Stimulated activated CD8-positive, alpha-beta memory T cell treated with anti-CD3 and anti-CD28 coated beads, Interleukin-7, amount 100 ng/mL, for 1 hour (primary cell): ENCODE measurements around the gene RNF19B.

Source experiments
- DNase-seq, 2 donors: peaks; one replicate each; pipeline ENCODE4 v3.0.0-alpha.2; 2020; ENCODE audit warnings: low read depth in 2 of 2

The RNF19B gene

DNA sequence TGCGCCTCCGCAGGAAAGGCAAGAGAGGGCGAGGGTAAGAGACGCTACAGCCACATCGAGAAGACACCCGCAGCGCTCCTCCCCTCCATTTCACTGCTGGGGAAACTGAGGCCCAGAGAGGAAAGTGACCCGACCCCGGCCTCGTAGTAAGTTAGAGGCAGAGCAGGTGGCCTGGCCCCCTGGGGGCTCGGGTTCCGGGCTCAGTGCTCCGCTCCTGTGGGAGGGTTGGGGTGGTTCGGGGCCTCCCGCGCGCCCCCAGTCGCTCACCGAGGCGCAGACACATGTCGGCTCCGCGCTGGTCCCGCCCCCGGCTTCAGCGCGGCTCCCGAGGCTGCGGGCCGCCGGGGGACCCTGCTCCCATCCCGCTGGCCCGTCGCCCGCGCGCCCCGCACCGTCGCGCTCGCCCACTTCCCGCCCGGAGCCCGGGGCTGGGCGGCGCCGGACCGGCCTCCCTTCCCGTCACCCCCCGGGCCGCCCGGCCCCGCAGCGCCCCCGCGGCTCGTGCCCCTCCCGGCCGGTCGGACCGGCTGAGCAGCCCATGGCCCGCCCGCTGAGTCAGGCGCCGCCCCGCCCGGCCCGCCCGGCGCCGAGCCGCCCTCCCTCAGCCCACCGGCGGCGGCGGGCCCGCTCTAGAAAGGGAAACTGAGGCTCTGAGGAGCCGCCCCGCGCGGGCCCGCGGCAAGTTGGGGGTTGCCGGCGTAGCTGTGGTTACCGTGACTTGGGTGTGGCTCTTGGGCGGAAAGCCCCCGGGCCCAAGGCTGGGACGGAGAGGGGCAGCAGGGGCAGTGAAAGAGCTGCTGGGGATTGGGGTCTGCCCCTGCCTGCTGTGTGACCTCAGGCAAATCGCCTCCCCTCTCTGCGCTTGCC lies 63.4 kb downstream of the RNF19B start, which contains the start of gene TMEM54:
Gene TMEM54, minus strand, starts transcription at position 434 of the 867 bp plus-strand sequence. Its CDS starts 151 bp downstream, at position 283.
- no peak for DNase-seq

DNA sequence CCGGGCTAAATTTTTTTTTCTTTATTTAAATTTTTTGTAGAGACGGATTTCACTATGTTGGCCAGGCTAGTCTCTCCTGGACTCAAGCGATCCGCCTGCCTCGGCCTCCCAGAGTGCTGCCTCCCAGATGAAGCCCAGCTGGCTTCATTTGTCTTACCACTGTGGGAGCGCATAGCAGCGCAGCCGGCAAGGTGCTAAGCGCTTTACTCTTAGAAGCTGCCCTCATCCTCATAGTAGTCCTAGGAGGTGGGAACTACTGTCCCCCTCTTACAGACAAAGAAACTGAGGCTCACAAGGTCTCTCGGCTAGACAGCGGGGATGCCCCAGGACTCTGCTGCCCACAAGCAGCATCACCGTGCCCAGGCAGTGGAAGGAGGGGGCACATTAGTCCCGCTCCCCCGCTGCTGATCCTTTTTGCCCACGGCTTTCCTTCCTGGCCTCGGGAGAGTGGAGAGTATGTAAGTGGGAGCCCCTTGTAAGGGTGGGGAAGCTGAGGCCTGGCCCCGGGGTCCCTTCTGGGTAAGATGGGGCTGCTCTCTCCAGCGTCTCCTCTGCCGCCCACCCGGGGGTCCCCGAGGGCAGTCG lies 64.1 kb downstream of the RNF19B start:
- no peak for DNase-seq

DNA sequence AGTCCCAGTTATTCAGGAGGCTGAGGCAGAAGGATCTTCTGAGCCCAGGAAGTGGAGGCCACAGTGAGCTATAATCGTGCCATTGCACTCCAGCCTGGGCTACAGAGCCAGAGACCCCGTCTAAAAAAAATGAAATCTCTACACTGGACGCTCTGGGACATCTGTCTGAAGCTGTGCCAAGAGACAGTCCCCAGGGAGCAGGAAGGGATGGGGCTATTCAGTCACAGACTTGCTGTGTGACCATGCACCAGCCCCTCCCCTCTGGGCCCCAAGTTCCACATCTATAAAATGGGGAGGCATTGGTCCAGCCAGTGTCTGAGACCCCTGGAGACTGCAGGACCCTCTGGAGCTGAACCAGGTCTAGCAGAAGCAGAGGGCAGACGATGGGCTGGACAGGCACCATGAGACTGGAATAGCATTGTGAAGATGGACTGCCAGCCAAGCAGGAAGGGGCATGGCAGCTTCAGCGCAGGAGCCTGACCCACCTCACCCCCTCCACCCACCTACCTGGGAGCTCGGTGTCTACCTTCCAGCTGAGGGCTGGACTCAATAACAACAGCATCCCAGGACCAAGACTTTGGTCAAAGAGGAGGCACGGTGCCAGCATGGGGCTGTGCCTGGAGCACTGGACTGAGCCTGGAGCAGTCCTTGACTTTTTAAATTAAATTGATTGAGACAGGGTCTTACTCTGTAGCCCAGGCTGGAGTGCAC lies 64.9 kb downstream of the RNF19B start:
- DNase-seq: no peak

DNA sequence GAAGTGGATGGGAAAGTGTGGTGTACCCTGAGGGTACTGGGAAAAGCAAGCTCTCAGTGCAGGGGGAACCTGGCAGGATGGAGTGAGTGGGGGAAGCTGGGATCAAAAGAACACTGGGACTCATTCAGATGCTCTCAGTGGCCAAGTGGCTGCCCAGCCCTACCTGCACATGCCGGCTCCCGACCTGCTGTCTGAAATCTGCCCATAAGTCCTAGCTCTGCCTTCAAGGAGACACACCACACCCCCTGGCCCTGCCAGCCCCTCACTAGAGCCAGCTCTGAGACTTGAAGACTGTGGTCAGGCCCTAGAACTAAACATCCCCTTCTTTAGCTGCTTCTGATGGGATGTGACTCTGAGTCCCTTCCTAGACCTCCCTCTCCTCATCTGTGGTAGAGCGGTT lies 65.7 kb downstream of the RNF19B start:
- no peak for DNase-seq

DNA sequence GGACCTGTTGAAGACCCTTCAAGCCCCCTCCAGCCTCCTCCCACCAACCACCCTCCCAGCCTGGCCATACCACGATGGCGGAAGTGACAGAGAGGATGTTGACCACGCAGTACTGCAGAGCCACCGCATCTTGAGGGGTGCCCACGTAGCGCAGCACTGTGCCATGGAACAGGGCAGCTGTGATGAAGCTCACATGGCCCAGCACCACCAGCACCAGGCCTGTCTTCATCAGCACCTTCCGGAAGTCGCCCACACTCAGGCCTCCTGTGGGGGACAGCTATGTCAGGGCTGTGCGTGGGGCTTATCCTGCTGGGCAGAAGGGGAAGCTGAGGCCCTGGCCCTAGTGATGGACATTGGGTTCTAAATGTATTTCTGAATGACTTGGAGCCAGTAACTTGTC lies 66.6 kb downstream of the RNF19B start:
- no peak for DNase-seq

DNA sequence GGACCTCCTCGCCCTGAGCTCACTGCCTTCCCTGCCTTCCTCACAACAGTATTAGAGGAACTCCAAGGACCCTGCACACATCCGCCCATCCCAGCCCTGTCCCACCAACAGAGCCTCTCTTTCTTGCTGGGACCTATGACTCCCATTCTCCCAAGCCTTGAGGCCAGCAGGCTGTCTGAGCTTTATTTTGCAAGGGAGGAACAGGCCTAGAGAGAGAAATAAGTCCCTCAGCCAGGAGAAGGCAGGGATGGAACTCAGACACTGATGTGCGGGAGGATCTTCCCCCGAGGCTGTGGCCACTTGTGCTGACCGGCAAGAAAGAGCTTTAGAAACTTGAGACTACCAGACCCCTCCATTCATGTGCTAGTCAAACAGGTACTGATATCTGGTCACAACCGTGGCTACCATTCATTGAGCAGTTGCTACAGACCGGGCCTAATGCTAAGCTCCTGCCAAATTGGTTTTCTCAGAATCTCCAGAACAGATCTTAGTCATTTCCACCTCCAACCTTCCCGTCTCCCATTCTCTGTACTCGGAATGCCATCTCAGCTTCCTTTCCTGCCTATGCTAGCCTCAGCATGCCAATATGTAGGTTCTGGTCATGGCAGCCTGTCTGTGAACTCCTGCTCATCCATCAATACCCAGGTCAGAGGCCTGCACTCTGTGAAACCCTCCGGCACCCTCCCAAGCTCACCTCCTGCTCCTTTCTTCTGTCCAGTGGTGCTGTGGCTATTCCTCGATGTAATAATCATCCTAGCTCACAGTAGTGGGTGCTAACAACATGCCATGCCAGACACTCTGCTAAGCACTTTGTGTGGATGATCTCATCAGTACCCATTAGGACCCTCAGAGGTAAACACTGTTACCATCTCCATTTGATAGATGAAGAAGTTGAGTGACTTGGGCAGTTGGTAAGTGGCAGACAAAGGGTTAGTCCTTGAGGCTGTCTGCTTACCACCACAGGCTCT lies 67.2 kb downstream of the RNF19B start:
- no peak for DNase-seq

DNA sequence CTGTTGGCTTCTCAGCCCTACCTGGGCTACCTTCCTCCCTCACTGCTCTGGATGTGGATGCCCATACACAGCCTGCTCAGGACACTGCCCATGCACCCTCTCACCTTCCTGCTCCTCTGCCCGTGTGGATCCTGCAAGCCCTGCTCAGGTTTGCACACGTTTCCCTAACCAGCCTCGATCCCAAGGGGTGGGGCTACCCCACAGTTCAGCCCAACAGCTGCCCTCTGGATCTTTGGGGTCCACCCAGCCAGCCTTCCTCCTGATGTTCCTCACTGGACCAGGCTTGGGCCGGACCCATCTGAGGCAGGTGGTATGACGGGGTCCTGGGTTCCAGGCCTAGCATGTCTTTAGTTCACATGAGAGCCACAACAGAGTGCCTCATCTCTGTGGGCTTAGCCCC lies 68.2 kb downstream of the RNF19B start:
- DNase-seq: no peak

DNA sequence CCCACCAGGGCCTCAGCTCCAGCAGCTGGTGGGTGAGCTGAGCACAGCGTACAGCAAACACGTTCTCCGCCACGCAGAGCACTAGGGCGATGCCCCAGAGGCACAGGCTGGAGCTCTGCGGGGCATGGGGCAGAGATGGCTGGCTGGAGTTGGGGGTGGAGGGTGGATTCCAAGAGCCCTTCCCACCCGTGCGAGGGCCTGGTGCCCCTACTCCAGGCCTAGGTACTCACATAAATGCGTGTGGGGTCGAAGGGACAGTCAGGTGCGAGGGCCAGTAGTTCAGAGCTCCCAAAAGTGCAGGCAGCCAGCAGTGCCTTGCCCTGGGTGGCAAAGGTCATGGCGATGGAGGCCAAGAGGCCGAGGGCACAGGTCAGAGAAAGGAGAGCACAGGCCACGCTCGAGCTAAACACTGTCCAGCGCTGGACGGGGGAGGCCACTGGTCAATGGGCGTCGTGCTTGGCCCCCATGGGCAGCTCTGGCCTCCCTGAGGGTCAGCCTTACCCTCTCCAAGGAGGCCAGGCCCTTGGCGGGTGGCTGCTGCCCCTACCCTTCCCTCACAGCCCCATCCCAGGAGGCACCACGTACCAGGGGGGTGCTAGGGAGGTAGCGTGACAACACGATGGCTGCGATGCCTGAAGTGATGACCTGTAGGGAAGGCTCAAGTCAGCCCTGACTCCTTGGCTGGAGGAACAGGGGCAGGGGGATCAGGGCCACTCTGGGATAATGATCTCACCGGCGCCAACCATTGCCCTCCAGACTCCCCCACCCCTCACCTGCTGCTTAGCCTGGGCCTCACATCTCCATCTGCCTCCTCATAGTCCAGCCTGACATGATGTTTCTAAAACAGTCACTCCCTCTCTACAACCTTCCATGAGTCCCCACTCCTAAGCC lies 69.0 kb downstream of the RNF19B start:
- DNase-seq: no peak

DNA sequence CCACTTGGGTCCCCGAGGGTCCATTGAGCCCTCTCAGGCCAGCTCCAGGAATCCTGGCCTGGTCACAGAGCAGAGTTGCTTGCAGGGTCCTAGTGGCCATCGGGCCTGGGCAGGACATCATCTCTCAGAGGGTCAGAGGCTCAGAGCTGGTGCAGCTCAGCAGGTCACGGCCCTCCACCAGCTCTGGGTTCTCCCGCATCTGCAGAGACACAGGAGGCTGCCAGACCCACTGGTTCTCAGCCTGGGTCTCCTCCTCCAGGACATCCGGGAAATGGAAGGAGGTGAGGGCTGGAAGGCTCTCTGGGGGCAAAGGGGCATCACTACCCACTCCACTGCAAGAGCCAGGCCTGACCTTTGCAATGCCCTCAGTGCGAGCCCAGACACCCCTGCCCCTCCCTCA lies 69.9 kb downstream of the RNF19B start:
- no peak for DNase-seq

DNA sequence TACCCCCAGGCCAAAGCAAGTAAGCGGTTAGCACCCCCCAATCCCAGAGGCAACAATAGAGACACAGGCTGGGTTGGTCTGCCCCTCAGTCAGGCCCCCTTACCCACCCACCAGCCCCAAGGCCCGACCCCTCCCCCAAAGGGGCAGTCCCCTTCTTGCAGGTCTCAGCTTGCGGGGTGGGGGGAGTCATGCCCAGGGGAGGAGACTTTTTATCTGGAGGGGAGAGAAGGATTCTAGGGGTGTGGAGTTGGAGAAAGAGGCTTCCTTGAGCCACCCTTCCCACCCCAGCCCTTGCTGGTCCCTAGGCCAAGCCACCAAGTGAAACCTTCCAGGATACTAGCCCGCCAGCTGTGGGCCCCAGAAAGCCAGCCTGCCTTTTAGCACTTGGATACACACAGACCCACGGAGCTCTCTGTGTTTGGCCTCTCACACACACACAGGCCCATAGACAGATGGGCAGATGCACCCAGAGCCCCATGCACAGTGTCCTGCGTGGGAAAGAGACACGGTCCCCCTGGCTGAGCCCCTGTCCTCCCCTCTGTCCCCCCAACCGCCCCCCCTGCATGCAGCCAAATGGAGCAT lies 70.5 kb downstream of the RNF19B start:
- DNase-seq: no peak

DNA sequence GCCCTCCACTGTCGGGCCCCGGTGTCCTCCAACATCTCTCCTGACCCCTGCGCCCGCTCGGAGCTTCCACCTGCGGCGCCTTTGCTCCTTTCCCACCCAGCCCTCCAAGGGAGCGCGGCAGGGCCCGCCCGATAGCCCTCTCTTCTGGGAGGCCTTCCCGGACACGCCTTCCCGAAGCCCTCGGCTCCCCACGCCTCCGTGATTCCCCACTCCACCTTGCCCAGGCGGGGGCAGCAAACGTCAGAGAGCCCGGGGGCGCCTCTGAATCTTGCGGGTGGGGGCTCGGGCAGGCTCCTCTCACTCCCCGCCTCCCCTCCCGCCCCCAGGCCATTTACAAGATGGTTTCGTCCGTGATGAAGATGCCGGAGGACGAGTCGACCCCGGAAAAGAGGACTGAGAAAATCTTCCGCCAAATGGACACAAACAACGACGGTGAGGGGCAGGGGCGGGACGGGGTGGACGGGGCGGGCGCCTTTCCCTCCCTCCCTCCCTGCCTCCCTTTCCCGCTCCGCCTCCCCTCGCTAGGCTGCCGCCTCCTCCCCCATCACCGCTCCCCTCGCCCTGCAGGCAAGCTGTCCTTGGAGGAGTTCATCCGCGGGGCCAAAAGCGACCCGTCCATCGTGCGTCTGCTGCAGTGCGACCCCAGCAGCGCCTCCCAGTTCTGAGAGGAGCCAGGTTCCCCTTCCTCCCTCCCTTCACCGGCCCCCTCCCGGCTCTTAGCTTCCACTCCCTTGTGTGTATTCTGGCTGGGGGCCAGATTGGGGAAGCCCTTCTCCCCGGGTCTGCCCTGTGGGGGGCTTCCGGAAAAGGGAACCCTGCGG lies 71.2 kb downstream of the RNF19B start:
- DNase-seq: no peak

DNA sequence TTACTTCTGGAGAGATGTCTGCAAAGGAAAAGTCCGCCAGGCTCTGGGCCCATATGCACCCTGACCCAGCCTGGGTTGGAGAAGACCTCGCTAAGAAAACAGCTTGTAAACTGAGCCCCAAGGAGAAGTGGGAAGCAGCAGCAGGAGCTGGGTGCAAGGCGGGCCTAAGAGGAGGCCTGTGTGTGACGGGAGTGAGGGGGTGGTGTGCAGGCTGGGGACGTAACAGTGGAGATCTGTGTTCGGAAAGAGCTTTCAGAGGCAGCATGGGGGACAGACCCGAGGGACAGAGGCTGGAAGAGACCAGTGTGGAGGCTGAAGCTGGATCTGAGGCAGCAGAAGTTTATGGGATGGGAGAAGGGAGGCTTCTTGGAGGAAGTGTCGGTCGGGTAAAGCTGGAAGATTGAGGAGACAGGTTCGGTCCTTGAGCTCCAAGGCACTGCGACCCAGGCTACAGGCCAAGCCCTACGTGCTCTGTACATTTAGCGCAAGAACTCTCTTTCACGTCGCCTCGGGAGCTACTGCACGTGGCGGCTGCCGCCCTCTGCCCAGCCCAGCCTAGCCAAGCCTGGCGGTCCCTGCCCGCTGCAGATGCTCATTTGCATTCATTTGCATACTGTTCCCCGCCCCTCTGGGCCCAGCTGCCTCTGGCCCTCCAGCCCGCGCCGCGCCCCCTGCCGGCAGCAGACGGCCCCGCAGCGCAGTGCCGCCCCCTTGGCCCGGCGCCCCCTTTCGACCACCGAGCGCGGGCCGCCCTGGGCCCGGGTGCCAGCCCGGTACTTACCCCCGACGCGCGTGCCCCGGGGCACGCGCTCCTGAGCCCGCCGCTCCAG lies 72.0 kb downstream of the RNF19B start:
- no peak for DNase-seq

DNA sequence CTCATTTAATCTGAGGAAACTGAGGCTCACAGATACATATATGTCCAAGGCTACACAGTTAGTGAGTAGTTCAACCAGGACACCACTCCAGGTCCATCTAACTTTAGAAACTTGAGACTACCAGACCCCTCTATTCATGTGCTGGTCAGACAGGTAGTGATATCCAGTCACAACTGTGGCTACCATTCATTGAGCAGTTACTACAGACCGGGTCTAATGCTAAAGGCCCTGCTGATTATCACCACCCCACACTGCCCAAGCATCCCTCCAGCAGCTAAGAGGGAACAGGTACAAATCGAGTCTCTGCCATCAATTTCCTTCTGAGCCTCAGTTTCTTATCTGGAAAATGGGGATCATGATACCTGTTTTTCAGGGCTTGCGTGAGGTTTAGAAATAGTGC lies 73.0 kb downstream of the RNF19B start:
- no peak for DNase-seq

DNA sequence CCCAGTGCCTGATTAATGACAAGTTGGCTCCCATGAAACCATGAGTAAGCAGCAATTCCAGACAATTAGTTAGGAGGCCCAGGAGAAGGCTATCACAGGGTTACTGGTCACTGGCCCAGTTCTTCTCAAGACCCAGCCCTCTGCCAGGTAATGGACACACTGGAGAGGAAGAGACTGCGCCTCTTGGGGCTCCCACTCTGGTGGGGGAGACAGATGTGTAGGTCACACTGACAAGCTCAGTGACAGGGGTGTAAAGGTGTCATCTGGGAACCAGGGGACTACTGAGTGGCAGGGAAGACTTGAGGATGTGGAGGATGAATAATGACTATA lies 73.4 kb downstream of the RNF19B start:
- no peak for DNase-seq

DNA sequence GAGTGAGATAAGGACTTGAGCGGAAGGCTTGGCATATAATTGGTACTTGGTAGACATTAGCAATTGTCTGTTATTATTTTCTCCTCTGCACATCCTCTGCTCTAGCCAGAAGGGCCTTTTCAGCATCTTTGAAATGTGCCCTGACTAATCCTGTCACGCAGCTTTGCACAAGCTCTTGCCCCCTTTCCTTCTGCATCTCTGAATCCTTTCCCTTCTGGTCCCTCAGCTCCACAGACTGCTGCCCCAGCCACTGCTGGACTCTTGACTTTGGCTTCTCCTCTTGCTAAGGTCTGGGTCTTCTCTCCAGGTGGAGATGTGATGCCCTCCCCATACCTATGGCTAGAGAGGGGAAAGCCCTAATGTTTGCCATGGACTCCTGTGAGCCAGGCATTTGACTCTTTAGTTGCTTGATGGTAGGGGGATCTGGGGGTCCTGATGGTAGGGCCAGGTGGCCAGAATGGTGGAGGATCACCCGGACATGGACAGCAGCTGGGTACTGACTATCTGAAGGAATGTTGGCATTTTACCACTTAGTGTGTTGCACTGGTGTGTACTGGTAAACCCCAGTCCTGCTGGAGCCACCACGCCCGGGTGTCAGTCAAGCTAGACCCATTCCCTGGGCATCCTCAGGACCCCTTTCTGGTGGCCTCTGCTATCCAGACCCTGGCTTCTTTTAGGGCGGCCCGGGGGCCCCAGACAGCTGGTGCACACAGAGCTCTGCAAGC lies 73.9 kb downstream of the RNF19B start:
- DNase-seq: no peak

DNA sequence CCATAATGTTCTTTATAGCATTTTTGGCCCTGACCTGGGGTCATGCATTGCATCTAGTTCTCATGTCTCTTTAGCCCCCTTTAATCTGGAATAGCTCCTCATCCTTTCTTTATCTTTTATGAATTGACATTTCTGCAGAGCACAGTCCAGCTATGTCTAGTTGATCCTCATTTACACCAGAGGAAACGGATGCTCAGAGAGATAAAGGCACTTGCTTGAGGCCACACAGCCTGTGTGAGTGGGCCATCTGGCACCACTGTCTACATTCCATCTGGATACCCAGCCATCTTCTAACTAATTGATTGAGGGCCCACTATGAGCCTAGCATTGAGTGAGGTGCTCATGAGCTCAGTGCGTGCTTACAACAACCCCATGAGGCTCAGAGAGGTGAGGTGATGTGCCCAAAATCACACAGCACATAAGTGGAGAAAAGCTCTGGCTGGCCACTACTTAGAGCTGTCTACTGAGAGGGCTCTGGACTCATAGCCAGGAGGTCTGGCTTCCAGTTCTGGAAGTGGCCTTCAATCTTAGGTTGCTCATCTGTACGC lies 74.8 kb downstream of the RNF19B start:
- no peak for DNase-seq

DNA sequence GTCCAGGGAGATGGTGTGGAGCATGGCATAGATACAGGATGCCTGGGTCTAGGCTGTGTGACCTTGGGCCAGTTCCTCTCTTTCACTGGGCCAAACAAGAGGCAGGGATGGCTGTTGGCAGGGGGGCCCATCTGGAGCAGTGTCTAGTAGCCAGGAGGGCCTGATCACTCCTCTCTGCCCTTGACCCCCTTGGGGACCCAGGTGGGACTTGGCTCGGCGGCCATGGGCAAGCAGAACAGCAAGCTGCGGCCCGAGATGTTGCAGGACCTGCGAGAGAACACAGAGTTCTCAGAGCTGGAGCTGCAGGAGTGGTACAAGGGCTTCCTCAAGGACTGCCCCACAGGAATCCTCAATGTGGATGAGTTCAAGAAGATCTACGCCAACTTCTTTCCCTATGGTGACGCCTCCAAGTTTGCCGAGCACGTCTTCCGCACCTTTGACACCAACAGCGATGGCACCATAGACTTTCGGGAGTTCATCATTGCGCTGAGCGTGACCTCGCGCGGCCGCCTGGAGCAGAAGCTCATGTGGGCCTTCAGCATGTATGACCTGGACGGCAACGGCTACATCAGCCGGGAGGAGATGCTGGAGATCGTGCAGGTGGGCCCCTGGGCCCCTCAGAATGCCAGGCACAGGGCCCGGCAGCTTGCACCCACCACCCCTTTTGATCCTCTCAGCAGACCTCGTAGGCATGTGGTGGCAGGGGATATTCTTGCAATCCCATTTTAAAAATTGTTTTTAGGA lies 75.8 kb downstream of the RNF19B start:
- no peak for DNase-seq
